HG03460 (cell line): Measurements from ENCODE around the gene LAMA3.

Experiments used
- ATAC-seq: cut with Tn5 transposase; IDR thresholded peaks from one replicate; pipeline ENCODE4 v1.9.1; 2021; ENCODE audit not compliant: unreplicated experiment

LAMA3 gene

GRCh38 chr18:23986600-23987359, 297.5 kb downstream of the LAMA3 start:
- ATAC-seq = no peak

- ATAC-seq = no peak
Observed at GRCh38 chr18:23990474-23991410, 301.5 kb downstream of the LAMA3 start.

GRCh38 chr18:23992089-23992940, 303.1 kb downstream of the LAMA3 start:
- ATAC-seq = no peak

- ATAC-seq = no peak
Observed at GRCh38 chr18:23992941-23993280, 303.7 kb downstream of the LAMA3 start.

- ATAC-seq = no peak
Observed at GRCh38 chr18:23994361-23994902, 305.2 kb downstream of the LAMA3 start.

- no peak for ATAC-seq
Observed at GRCh38 chr18:23995180-23995579, 305.9 kb downstream of the LAMA3 start.

GRCh38 chr18:23998018-23998417, 308.8 kb downstream of the LAMA3 start:
- no peak for ATAC-seq

- no peak for ATAC-seq
Observed at GRCh38 chr18:23998820-23999219, 309.6 kb downstream of the LAMA3 start.

GRCh38 chr18:24000613-24001490, 311.6 kb downstream of the LAMA3 start:
- ATAC-seq = no peak

- ATAC-seq = no peak
Observed at GRCh38 chr18:24002479-24002878, 313.2 kb downstream of the LAMA3 start.

- no peak for ATAC-seq
Observed at GRCh38 chr18:24003288-24003687, 314.0 kb downstream of the LAMA3 start.

GRCh38 chr18:24003903-24004640, 314.8 kb downstream of the LAMA3 start:
- no peak for ATAC-seq
